ENCODE data around the gene PEAR1.

- TF ChIP-seq CTCF (conservative IDR thresholded peaks at IDR 0.05 in 1 of 2, IDR thresholded peaks at IDR 0.05 in 1 of 2; ENCODE audit: low read depth in 1 of 2, low read length in 2 of 2) (no peak), EZH2 (IDR thresholded peaks at IDR 0.05; ENCODE audit: low read length, missing control alignments) (no peak)
Observed at GRCh38 chr1:156897078-156897825, 3.7 kb downstream of the PEAR1 start.

Measured in fibroblast of lung (primary cell).